Breast epithelium (tissue), 4 donors: Measurements from ENCODE around the gene MLLT10. TPM values are rescaled to one million over a fixed set of nuclear protein-coding genes. Genes with fewer than 3 reads are reported as not detected.
A peak's percentile ranks its signal among the peaks of the same experiment; 100 is the strongest.

Experiments
- DNase-seq, 2 donors: peaks; one replicate each; pipeline ENCODE4 v3.0.0-alpha.2; 2019; ENCODE audit warnings: low spot score in 2 of 2
- H3K27ac ChIP-seq, 2 donors: fragments of 200-600 bp; sonication (generic) in 1 of 2; one replicate each; pipeline ENCODE4 v1.5.1; 2016 to 2019; ENCODE audit warnings: mild to moderate bottlenecking in 1 of 2
- H3K27me3 ChIP-seq, 2 donors: fragments of 200-600 bp; sonication (generic) in 1 of 2; one replicate each; pipeline versions ENCODE4 v1.5.1 to v1.6.0; 2017 to 2019; ENCODE audit warnings: control low read depth in 1 of 2, mild to moderate bottlenecking in 1 of 2
- H3K36me3 ChIP-seq: fragments of 200-600 bp; one replicate; pipeline ENCODE4 v1.5.1; 2019
- H3K4me1 ChIP-seq, 2 donors: fragments of 200-600 bp; sonication (generic); one replicate each; pipeline ENCODE4 v1.5.1; 2016 to 2019; ENCODE audit warnings: control low read depth in 1 of 2
- H3K4me3 ChIP-seq, 3 donors: fragments of 200-600 bp; sonication (generic); 1 replicate in 2 of 3; 2 replicates in 1 of 3; pipeline ENCODE4 v1.5.1; 2016 to 2019; ENCODE audit warnings: mild to moderate bottlenecking in 3 of 3, moderate library complexity in 2 of 3
- H3K9me3 ChIP-seq, 2 donors: fragments of 200-600 bp; sonication (generic) in 1 of 2; one replicate each; pipeline ENCODE4 v1.5.1; 2016 to 2019; ENCODE audit warnings: control low read depth in 1 of 2
- CTCF ChIP-seq, 3 donors: fragments of 450-650 bp; IDR thresholded peaks; one replicate each; pipeline ENCODE4 v1.5.1; 2016 to 2017; ENCODE audit warnings: antibody characterized with exemption in 3 of 3, mild to moderate bottlenecking in 3 of 3, moderate library complexity in 3 of 3
- POLR2A ChIP-seq: fragments of 450-650 bp; IDR thresholded peaks from one replicate; pipeline ENCODE4 v1.6.1; 2016; ENCODE audit warnings: antibody characterized with exemption, mild to moderate bottlenecking, moderate library complexity
- POLR2AphosphoS5 ChIP-seq, 3 donors: sonication (generic); formaldehyde crosslinking; IDR thresholded peaks; one replicate each; pipeline ENCODE4 v1.6.1; 2017; ENCODE audit warnings: antibody characterized with exemption in 3 of 3
- intact Hi-C: fragments of 100-400 bp; cut with DNase I; formaldehyde crosslinking; loops from one replicate; pipeline ENCODE4 v1.15.1; 2023; ENCODE audit warnings: low total_unique reads
- total RNA-seq, 3 donors: library from RNA; depleted of rRNA; stranded (reverse); fragments of >200 nt; gene quantifications; one replicate each; pipeline ENCODE4 v1.1.0, GENCODE V29; 2016

The MLLT10 gene
- total RNA-seq = 10 to 100 TPM; 45.6 to 74.6 (median 58.0) TPM

- TF ChIP-seq CTCF (IDR thresholded peaks at IDR 0.05) = peak; percentile 60 to 75 (median 60)
- peak in 2 of 3 donors; percentile 50 to 70 for TF ChIP-seq POLR2AphosphoS5 (IDR thresholded peaks at IDR 0.05)
- TF ChIP-seq POLR2A = peak; percentile 34
- Histone ChIP-seq H3K27me3 (no peaks in the 10 kb centered on the region), H3K36me3 (no peaks in the 10 kb centered on the region), H3K27ac (peak within 1 kb of the TSS; percentile 94 to 98), H3K9me3 (no peaks in the 10 kb centered on the region), H3K4me1 (peaks cover 0 to 8% of the 10 kb centered on the region in 2 donors), H3K4me3 (peak within 1 kb of the TSS; percentile 89 to 97 (median 92))
- DNase-seq = peak; percentile 89 to 90
- intact Hi-C loops = no loop called here
Observed at GRCh38 chr10:21533467-21534279, at the start of gene MLLT10. Gene MLLT10 (plus strand): TSS chr10:21534232. CDS start chr10:21534645, 413 bp downstream.

GRCh38 chr10:21487416-21488180 lies 46.4 kb upstream of the MLLT10 start:
- no peak for TF ChIP-seq POLR2A
- no peak for TF ChIP-seq CTCF (IDR thresholded peaks at IDR 0.05)
- TF ChIP-seq POLR2AphosphoS5 (IDR thresholded peaks at IDR 0.05) = no peak

GRCh38 chr10:21488246-21488956 lies 45.6 kb upstream of the MLLT10 start:
- no peaks in the 10 kb centered on the region for H3K36me3 ChIP-seq
- TF ChIP-seq POLR2AphosphoS5 (IDR thresholded peaks at IDR 0.05) = no peak
- TF ChIP-seq POLR2A = no peak
- TF ChIP-seq CTCF (IDR thresholded peaks at IDR 0.05) = no peak
- intact Hi-C loops = no loop called here
- no peak for DNase-seq
- no peaks in the 10 kb centered on the region for H3K9me3 ChIP-seq
- no peaks in the 10 kb centered on the region for H3K27me3 ChIP-seq
- H3K4me3 ChIP-seq = no peak overlapping the region
- no peak overlapping the region for H3K27ac ChIP-seq
- H3K4me1 ChIP-seq = no peaks in the 10 kb centered on the region

More at GRCh38 chr10:21487416-21488180, 46.4 kb upstream of the MLLT10 start:
- intact Hi-C loops = no loop called here
- no peak for DNase-seq
- Histone ChIP-seq H3K27me3 (no peaks in the 10 kb centered on the region), H3K36me3 (no peaks in the 10 kb centered on the region), H3K4me1 (no peaks in the 10 kb centered on the region), H3K4me3 (no peak overlapping the region), H3K9me3 (no peaks in the 10 kb centered on the region), H3K27ac (no peak overlapping the region)

- intact Hi-C loops = no loop called here
- TF ChIP-seq POLR2A (no peak), POLR2AphosphoS5 (IDR thresholded peaks at IDR 0.05) (no peak), CTCF (IDR thresholded peaks at IDR 0.05) (no peak)
- no peaks in the 10 kb centered on the region for H3K4me1 ChIP-seq
- no peaks in the 10 kb centered on the region for H3K27me3 ChIP-seq
- H3K36me3 ChIP-seq = no peaks in the 10 kb centered on the region
- H3K9me3 ChIP-seq = no peaks in the 10 kb centered on the region
- DNase-seq = no peak
- H3K27ac ChIP-seq = no peak overlapping the region
- H3K4me3 ChIP-seq = no peak overlapping the region
Observed at GRCh38 chr10:21488957-21489446, 45.0 kb upstream of the MLLT10 start.
